Endothelial cell (in vitro differentiated cells): Measurements from ENCODE around the gene FAM78B. TPM values are rescaled to one million over a fixed set of nuclear protein-coding genes. Genes with fewer than 3 reads are reported as not detected.

Experiments
- DNase-seq: peaks from one replicate; pipeline ENCODE4 v3.0.0; 2021; ENCODE audit warnings: low spot score
- H3K27ac Mint-ChIP-seq: one replicate; pipeline ENCODE4 v1.8.0; 2021; ENCODE audit warnings: mixed read lengths, inconsistent platforms; ENCODE audit not compliant: unreplicated experiment
- H3K27me3 Mint-ChIP-seq: one replicate; pipeline ENCODE4 v1.8.0; 2021; ENCODE audit warnings: mild to moderate bottlenecking, moderate library complexity, mixed read lengths, inconsistent platforms; ENCODE audit not compliant: unreplicated experiment
- H3K36me3 Mint-ChIP-seq: one replicate; pipeline ENCODE4 v1.8.0; 2021; ENCODE audit warnings: mild to moderate bottlenecking, low read depth, mixed read lengths, inconsistent platforms; ENCODE audit not compliant: unreplicated experiment
- H3K4me1 Mint-ChIP-seq: one replicate; pipeline ENCODE4 v1.8.0; 2021; ENCODE audit warnings: mild to moderate bottlenecking, mixed read lengths, inconsistent platforms; ENCODE audit not compliant: unreplicated experiment
- H3K4me3 Mint-ChIP-seq: one replicate; pipeline ENCODE4 v1.8.0; 2021; ENCODE audit warnings: mild to moderate bottlenecking, mixed read lengths, inconsistent platforms; ENCODE audit not compliant: unreplicated experiment
- H3K9me3 Mint-ChIP-seq: one replicate; pipeline ENCODE4 v1.8.0; 2021; ENCODE audit warnings: mixed read lengths, inconsistent platforms; ENCODE audit not compliant: unreplicated experiment
- CTCF ChIP-seq: fragments of 200-600 bp; sonication (generic); IDR thresholded peaks from one replicate; pipeline ENCODE4 v1.5.0; 2021; ENCODE audit warnings: antibody characterized with exemption; ENCODE audit not compliant: unreplicated experiment
- total RNA-seq: library from RNA; stranded (reverse); fragmentation: NEBNext Ultra II Directional; extraction: Animal tissue kit (Norgen Biotek cat#: 25700); gene quantifications from one replicate; pipeline ENCODE4 v1.2.1, GENCODE V29; 2021; ENCODE audit not compliant: unreplicated experiment

The FAM78B gene
- total RNA-seq, 1 donor from 2014 or later: 1.3 TPM

- Mint-ChIP-seq H3K27ac (no peak overlapping the region), H3K36me3 (no peaks in the 10 kb centered on the region), H3K4me3 (no peak overlapping the region), H3K4me1 (peaks cover 8% of the 10 kb centered on the region), H3K27me3 (peaks cover 2% of the 10 kb centered on the region), H3K9me3 (no peaks in the 10 kb centered on the region)
- no peak for TF ChIP-seq CTCF
- DNase-seq: no peak
Observed at GRCh38 chr1:166062421-166063070, 104.3 kb downstream of the FAM78B start.

DNA sequence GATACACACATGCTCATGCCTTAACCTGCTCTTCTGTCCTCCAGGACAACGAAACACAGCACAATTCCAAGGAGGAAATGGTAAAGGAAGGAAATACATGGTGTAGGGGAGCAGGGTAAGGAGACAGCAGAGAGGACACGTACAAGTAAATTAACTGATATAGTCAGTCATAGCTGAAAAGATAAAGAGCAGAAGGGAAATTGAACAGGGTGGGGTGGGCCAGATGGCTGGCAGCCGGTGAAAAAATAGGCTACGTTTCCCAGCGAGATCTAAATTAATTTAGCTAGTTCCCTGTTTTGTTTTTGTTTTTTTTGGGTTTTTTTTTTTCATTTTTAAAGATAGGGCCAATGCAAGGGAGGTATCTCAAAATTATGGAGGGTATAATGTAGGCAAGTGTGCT lies 109.2 kb downstream of the FAM78B start:
- no peaks in the 10 kb centered on the region for H3K9me3 Mint-ChIP-seq
- no peaks in the 10 kb centered on the region for H3K36me3 Mint-ChIP-seq
- DNase-seq: no peak
- TF ChIP-seq CTCF: no peak
- H3K4me1 Mint-ChIP-seq: peaks cover 10% of the 10 kb centered on the region
- H3K27ac Mint-ChIP-seq: no peak overlapping the region
- H3K27me3 Mint-ChIP-seq: no peaks in the 10 kb centered on the region
- H3K4me3 Mint-ChIP-seq: no peak overlapping the region

GRCh38 chr1:166053395-166053794 lies 113.4 kb downstream of the FAM78B start:
- no peaks in the 10 kb centered on the region for H3K36me3 Mint-ChIP-seq
- no peak for DNase-seq
- H3K9me3 Mint-ChIP-seq: no peaks in the 10 kb centered on the region
- H3K27ac Mint-ChIP-seq: no peak overlapping the region
- no peak overlapping the region for H3K4me3 Mint-ChIP-seq
- TF ChIP-seq CTCF: no peak
- H3K27me3 Mint-ChIP-seq: peaks cover 2% of the 10 kb centered on the region
- peaks cover 20% of the 10 kb centered on the region for H3K4me1 Mint-ChIP-seq

GRCh38 chr1:166040202-166040997 lies 126.4 kb downstream of the FAM78B start:
- no peak overlapping the region for H3K27ac Mint-ChIP-seq
- no peak for DNase-seq
- H3K4me3 Mint-ChIP-seq: no peak overlapping the region
- no peak for TF ChIP-seq CTCF
- H3K9me3 Mint-ChIP-seq: no peaks in the 10 kb centered on the region
- H3K27me3 Mint-ChIP-seq: peaks cover 4% of the 10 kb centered on the region
- H3K36me3 Mint-ChIP-seq: no peaks in the 10 kb centered on the region
- no peaks in the 10 kb centered on the region for H3K4me1 Mint-ChIP-seq
